HG02798 (cell line): ENCODE data around the gene GFAP.
A peak's percentile ranks its signal among the peaks of the same experiment; 100 is the strongest.

Source experiments
- ATAC-seq: cut with Tn5 transposase; IDR thresholded peaks from one replicate; pipeline ENCODE4 v1.9.1; 2021; ENCODE audit warnings: mild to moderate bottlenecking; ENCODE audit not compliant: unreplicated experiment, poor library complexity

Gene GFAP

DNA sequence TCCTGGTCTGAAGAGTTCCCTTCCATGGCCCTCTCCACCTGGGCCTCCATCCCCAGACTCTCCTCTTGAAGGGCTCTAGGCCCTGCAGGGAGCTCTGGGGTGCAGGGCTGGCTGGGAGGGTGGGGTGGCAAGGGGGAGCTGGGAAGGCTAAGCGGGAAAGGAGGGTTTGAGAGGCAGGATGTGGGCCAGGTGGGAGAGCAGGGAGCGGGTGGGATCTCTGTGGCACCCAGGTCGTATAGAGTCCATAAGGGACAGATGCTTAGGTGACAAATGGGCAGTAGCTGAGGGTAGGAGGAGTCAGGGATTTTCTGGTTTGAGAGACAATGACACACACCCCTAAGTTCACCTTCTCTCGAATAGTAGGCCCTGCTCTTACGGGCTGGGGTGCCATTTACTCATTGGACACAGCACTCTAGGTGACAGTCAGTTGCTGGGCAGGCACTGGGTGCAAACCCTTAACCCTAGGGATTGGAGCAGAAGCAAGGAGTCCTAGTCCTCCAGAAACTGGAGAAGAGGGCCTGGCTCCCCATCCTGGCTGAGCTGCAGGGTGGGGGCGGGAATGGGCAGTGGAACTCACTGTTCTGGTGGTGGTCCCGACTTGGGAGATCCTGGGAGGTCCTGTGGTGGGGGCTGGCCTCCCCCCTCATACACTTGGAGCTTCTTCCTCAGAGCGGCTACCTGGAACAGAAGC, 16.9 kb upstream of the GFAP start:
- ATAC-seq = no peak

DNA sequence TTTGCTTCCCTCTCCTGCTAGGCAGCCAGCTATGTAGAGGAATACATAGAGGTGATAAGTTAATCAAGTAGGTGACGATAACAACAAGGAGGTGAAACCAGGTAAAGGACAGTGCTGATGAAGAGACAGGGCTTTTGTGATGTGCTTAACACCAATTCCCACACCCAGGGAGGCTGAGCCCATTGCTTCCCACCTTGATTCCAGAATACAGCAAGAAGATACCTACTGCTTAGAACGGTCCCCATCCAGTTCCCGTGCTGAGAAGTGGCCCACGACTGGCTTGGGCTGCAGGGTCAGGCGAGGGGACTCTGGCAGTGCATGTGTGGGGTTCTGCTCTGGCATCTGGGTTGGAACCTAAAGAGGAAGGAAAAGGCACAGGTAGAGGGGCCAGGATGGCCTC, 16.1 kb upstream of the GFAP start:
- no peak for ATAC-seq

DNA sequence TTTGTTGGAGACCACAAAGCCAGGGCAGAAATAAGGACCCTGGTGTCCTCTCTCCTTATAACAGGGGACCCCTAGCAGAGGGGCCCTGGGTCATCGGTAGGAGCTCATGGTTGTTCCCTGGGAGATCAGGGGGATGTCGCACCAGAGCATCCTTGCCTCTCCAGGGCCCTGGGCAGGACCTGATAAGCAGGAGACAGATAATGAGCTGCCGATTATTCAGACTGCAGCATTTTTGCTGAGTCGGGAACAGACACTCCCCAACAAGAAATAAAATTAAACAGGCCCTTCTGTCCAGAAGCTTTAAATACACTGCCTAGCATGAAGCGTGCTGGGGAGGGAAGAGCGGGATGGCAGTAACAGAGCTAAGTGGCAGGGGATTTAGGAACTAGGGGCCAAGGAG, 15.4 kb upstream of the GFAP start:
- ATAC-seq = no peak

GRCh38 chr17:44928950-44929720, 13.8 kb upstream of the GFAP start:
- ATAC-seq = no peak

DNA sequence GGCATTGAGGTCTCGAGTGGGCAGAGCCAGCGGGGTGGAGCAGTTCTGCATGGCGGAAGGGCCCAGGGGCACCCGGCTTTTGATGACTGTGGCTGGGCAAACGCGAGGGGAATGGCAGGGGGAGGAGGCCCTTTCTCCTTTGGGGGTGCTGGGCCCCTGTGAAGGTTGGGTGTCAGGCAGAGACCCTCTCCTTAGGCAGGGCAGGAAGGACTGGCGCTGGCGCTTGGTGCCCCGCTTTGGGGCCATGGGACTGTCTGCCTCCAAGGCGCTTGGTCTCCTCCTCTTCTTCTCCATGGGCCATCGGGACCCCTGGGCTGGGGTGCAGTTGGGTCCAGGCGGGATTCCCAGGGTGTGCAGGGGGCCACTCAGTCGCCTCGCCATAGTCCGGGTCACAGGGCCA, 12.8 kb upstream of the GFAP start:
- no peak for ATAC-seq

DNA sequence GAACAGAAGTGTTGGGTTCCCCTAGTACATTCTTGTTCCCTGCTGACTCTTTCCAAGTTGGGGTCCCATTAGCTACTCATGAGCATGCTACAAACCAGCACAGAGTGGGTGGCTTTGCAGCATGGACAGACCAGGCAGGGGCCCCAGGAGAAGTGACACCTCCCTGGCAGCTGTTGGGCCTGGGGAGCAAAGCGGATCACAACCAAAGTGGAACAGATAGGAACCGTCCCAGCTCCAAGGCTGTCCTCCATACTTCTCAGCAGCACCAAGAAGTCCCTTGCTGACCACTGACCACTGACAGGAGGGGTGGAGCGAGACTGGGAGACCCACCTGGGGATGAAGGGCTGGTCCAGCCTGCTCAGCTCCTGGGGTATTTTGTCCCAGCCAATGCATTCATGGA, 12.4 kb upstream of the GFAP start:
- no peak for ATAC-seq

DNA sequence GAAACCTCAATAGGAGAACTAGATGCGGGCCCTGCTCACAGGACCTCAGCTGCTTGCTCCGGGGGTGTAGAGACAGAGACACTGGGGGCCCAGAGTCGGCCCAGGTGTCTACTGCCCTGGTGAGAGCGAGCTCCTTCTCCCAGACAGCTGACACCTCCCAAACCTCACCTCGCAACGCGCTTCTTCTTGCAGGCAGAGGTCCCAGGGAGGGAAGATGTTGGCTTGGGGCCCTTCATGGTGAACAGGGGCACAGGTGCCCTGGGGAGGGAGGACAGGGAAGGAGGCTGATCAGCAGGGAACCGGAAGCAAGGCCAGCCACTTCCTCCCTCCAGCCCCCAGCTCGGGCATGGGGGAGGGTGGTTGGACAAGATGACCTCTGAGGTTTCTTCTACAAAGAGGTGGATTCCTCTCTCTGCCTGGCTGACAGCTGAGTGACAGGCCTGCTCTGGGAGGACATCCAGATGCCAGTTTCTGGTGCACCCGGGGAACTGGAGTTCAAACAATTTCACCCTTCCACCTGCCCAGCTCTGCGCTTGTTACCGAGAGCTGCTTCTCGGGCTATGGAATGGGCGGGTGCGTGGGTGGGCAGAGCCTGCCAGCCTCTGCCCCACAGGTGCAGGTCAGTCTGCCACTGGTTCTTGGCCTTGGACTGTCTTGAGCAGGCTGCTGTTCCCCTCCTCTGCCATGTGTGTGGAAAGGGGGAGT, 11.7 kb upstream of the GFAP start:
- no peak for ATAC-seq

- ATAC-seq = no peak
These were observed 10.7 kb upstream of the GFAP start for GRCh38 chr17:44925731-44926697.

DNA sequence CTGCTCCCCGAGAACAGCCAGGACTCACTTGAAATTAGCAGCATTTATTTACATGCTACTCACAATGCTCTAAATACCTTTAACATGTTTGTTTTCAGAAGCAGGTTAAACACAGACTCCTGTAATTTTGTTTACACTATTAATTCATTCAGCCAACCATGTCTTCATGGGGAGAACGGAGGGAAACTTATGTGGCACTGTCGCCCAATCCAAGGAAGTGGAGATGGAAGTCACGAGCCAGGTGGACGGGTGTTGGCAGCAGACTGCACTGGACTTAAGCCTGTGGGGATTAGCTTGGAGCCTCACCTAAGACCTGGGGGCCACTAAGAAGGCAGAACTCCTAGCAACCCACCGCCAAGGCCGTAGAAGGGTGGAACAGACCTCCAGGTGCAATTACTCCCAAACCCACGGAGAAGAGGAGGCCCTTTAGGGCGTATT, 8.8 kb upstream of the GFAP start:
- ATAC-seq = no peak

- ATAC-seq = no peak
These were observed 7.6 kb upstream of the GFAP start for GRCh38 chr17:44922746-44923470.

DNA sequence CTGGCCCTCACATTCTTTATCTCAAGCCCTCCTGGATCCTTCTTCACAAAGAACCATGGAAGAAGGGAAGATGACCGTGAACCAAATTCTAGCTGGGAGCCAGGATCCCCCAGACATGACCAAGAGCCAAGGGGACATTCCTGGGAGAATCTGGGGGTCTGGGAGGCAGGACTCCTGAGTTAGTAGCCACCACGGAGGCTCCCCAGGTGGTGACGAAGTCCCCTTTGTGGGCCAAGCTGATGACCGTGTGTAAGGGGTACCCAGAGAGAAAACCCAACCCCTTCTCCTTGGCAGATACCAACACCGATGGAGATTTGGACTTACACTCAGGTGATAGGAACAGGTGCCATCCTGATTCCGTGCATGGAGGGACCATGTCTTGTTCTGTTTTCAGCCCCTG, 6.8 kb upstream of the GFAP start:
- ATAC-seq = no peak

DNA sequence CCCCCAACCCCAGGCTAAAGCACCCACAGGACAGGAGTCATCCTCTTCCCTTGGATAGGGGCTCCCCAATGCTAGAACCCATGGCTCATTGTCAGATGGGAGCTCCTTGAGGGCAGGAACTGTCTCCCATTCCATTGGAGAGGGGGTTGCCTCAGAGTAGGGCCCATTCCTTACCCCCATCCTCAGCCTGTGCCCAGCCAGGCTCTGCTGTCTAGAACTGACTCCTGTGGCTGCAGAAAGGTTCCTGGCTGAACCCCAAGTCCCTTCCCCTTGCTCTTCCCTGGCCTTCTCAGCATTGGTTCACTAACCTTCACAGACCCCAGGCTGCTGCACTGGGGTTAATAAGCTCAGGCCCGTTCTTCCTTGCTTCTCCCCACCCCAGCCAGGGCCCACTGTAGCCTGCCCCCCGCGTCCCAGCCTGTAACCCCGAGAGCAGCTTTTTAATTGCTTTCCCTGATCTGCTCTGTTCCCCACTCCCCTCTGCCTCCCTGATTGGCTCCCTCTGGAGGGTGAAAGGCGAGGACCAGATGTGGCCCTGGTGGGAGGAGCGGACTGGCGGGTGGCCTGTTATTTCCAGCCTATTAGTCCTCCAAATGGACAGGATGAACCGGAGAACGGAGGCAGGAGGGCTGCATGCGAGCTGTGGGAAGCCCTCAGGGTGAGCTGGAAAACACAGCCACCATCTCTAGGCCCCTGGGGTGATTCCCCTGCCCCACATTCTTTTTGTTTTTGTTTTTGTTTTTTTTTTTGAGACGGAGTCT, 6.0 kb upstream of the GFAP start:
- ATAC-seq = no peak

DNA sequence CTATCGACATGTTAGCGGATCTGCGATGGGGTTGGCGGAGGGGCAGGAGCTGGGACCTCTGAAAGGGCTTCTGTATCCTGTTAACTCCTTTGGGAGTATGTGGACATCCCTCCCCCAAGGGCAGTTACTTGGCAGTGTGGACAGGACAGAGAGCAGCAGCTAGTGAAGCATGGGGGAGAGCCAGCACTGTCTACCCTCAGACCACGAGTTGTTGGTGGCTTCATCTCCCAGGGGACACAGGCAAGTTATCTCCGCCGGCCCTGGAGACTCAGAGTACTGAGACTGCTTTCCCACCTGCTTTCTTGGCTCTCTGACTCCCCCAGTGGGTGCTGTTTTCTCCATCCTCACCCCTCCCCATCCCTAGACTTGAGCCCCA, 5.3 kb upstream of the GFAP start:
- no peak for ATAC-seq

DNA sequence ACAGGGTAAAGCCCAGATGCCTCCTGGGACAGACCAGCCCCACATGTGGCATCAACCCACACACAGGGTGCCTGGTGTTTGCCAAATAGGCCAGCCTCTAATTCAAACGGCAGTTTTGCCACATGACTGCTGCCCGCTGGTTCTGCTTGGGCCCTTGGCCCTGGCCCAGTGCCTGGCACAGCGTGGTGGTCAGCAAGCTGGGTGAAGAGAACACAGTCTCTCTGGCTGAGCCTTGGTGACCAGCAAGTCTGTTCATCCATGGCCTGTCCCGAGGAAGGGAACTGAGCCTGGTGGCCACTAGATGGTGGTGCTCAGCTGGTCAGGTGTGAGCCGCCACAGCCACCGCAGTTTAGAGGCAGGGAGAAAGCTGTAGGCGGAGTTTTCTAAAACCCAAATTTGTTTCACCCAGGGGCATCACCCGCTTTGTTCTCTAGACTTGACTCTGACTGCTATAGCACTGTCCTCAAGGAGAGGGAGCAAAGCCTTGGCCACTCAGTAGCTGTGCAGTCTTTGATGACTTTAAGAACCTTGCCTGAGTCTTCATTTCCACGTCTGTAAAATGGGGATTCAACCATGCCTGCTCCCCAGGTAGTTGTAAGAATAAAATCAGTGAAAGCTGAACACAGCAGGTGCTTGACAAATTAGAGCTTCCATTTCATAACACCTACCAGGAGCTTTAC, 4.7 kb upstream of the GFAP start:
- peak; percentile 82 for ATAC-seq

- ATAC-seq = no peak
These were observed 4.1 kb upstream of the GFAP start for GRCh38 chr17:44919411-44919810.

DNA sequence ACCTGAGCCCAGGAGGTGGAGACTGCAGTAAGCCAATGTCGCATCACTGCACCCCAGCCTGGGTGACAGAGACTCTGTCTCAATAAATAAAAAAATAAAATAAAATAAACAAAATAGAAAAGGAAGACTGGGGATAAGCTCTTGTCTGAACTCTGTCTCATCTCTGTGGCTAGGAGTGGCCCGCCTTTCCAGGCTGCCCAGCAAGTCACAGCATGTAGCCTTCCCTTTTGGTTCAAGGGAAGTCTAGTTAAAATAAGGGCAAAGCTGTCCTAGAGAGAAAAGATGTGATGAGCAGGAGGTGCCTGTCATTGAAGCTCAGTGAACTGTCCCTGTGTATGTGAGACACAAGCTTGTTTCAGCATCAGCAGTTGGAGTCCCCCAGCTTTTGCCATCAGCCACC, 2.7 kb upstream of the GFAP start:
- no peak for ATAC-seq

GRCh38 chr17:44917456-44917855, 2.2 kb upstream of the GFAP start:
- ATAC-seq = no peak

GRCh38 chr17:44916781-44917241, 1.5 kb upstream of the GFAP start:
- no peak for ATAC-seq
